ENCODE results near the gene WEE2.

The WEE2 gene

GRCh38 chr7:141691540-141691939 lies 16.6 kb upstream of the WEE2 start:
- DNase-seq (ENCODE audit: low read depth), result no peak

- DNase-seq (ENCODE audit: low read depth), result no peak
Measured at GRCh38 chr7:141691961-141692360, 16.2 kb upstream of the WEE2 start.

- DNase-seq (ENCODE audit: low read depth), result no peak
Measured at GRCh38 chr7:141693082-141693481, 15.1 kb upstream of the WEE2 start.

- no peak for DNase-seq (ENCODE audit: low read depth)
Measured at GRCh38 chr7:141695803-141696289, 12.3 kb upstream of the WEE2 start.

- no peak for DNase-seq (ENCODE audit: low read depth)
Measured at GRCh38 chr7:141696348-141696747, 11.8 kb upstream of the WEE2 start.

GRCh38 chr7:141697211-141697871 lies 10.8 kb upstream of the WEE2 start:
- peak; percentile 46 for DNase-seq (ENCODE audit: low read depth)

GRCh38 chr7:141698247-141699015 lies 9.7 kb upstream of the WEE2 start:
- DNase-seq (ENCODE audit: low read depth), result no peak

- DNase-seq (ENCODE audit: low read depth), result no peak
Measured at GRCh38 chr7:141699860-141700259, 8.3 kb upstream of the WEE2 start.

GRCh38 chr7:141700296-141700847 lies 7.8 kb upstream of the WEE2 start:
- DNase-seq (ENCODE audit: low read depth), result no peak

- DNase-seq (ENCODE audit: low read depth), result no peak
Measured at GRCh38 chr7:141700848-141701371, 7.2 kb upstream of the WEE2 start.

GRCh38 chr7:141701489-141702046 lies 6.6 kb upstream of the WEE2 start:
- DNase-seq (ENCODE audit: low read depth), result no peak

- DNase-seq (ENCODE audit: low read depth), result no peak
Measured at GRCh38 chr7:141702047-141702567, 6.0 kb upstream of the WEE2 start, which contains the start of gene DENND11. Gene DENND11 (minus strand): TSS chr7:141702166. CDS start chr7:141702153, 13 bp downstream.

- DNase-seq (ENCODE audit: low read depth), result no peak
Measured at GRCh38 chr7:141702892-141703291, 5.3 kb upstream of the WEE2 start.

- no peak for DNase-seq (ENCODE audit: low read depth)
Measured at GRCh38 chr7:141704112-141704511, 4.0 kb upstream of the WEE2 start.

GRCh38 chr7:141704741-141705140 lies 3.4 kb upstream of the WEE2 start:
- DNase-seq (ENCODE audit: low read depth), result no peak

GRCh38 chr7:141706239-141707064 lies 1.7 kb upstream of the WEE2 start:
- no peak for DNase-seq (ENCODE audit: low read depth)

GRCh38 chr7:141709318-141709717 lies 1.2 kb downstream of the WEE2 start:
- DNase-seq (ENCODE audit: low read depth), result no peak

GRCh38 chr7:141709749-141710148 lies 1.6 kb downstream of the WEE2 start:
- DNase-seq (ENCODE audit: low read depth), result no peak

GRCh38 chr7:141710301-141710700 lies 2.1 kb downstream of the WEE2 start:
- no peak for DNase-seq (ENCODE audit: low read depth)

- DNase-seq (ENCODE audit: low read depth), result no peak
Measured at GRCh38 chr7:141712603-141713255, 4.6 kb downstream of the WEE2 start.

GRCh38 chr7:141713890-141714289 lies 5.7 kb downstream of the WEE2 start:
- DNase-seq (ENCODE audit: low read depth), result no peak
